GM12878 (cell line): ENCODE data around the gene F3. TPM values are rescaled to one million over a fixed set of nuclear protein-coding genes. Genes with fewer than 3 reads are reported as not detected.
"Not testable (repeated sequence)": the region's sequence is repeated elsewhere in the genome, so short reads cannot be mapped to it uniquely, and the experiment has no call there.

Experiments
- ATAC-seq: fragments of 200-7000 bp; cut with Tn5 transposase; 3 replicates; pipeline ENCODE4 v1.9.1; 2020; ENCODE audit warnings: mild to moderate bottlenecking, moderate library complexity
- BruUV-seq: library from RNA; stranded (reverse); fragments of 400-500 nt; replicated peaks from 2 replicates; lab custom pipeline; 2021; lab: Mats Ljungman, UMichigan
- CTCF ChIA-PET: fragments of 300-600 bp; sonication (Branson Sonifier 250); formaldehyde crosslinking; extraction: SDS; loops from one replicate; lab custom pipeline; 2021; ENCODE audit warnings: inconsistent platforms; lab: Yijun Ruan, JAX
- POLR2A ChIA-PET: fragments of 350-600 bp; formaldehyde crosslinking; extraction: SDS; loops from one replicate; lab custom pipeline; 2021; ENCODE audit warnings: inconsistent platforms; lab: Charles Lee
- RAD21 ChIA-PET: fragments of 300-600 bp; sonication (Branson Sonifier 250); formaldehyde crosslinking; loops from one replicate; lab custom pipeline; 2023; ENCODE audit warnings: antibody characterized with exemption; ENCODE audit not compliant: unreplicated experiment; lab: Charles Lee
- SMC1A ChIA-PET: fragments of 300-600 bp; sonication (Branson Sonifier 250); formaldehyde crosslinking; loops from one replicate; lab custom pipeline; 2023; ENCODE audit not compliant: unreplicated experiment, uncharacterized antibody; lab: Charles Lee
- DNase-seq: peaks from one replicate; pipeline ENCODE4 v3.0.0-alpha.2; 2011; ENCODE audit warnings: low read depth, low spot score
- FAIRE-seq: peaks from 3 replicates; lab custom pipeline; 2011; peaks lifted over from hg19 to GRCh38; lab: Jason Lieb, UNC
- H2AFZ ChIP-seq: 2 replicates; pipeline ENCODE4 v1.6.0; 2011; ENCODE audit warnings: low read depth, low read length, control low read depth; ENCODE audit not compliant: control insufficient read depth
- H3K27ac ChIP-seq: 2 replicates; pipeline ENCODE4 v1.5.1; 2011; ENCODE audit warnings: control low read depth; ENCODE audit not compliant: control insufficient read depth, insufficient read depth
- H3K27me3 ChIP-seq, 2 experiments: replicated peaks in 1 of 2; 2 replicates each; pipeline versions ENCODE4 v1.6.0 to v1.6.1; 2011; ENCODE audit warnings: low read length in 1 of 2; ENCODE audit not compliant: control insufficient read depth in 2 of 2, insufficient read depth in 2 of 2
- H3K36me3 ChIP-seq, 2 experiments: 2 replicates each; pipeline ENCODE4 v1.5.1; 2011; ENCODE audit warnings: low read length in 1 of 2; ENCODE audit not compliant: control insufficient read depth in 2 of 2, insufficient read depth in 2 of 2
- H3K4me1 ChIP-seq: 2 replicates; pipeline ENCODE4 v1.6.1; 2011; ENCODE audit warnings: mild to moderate bottlenecking, low read length, moderate library complexity, mixed read lengths; ENCODE audit not compliant: control insufficient read depth, insufficient read depth
- H3K4me2 ChIP-seq: 2 replicates; pipeline ENCODE4 v1.6.0; 2011; ENCODE audit warnings: control low read depth; ENCODE audit not compliant: control insufficient read depth, insufficient read depth
- H3K4me3 ChIP-seq: fragments of 200-600 bp; sonication (generic); 2 replicates; pipeline ENCODE4 v1.5.1; 2016
- H3K79me2 ChIP-seq: 2 replicates; pipeline ENCODE4 v1.6.0; 2011; ENCODE audit warnings: low read length; ENCODE audit not compliant: control insufficient read depth, insufficient read depth
- H3K9ac ChIP-seq: 2 replicates; pipeline ENCODE4 v1.8.0; 2011; ENCODE audit warnings: low read length, control low read depth, mixed read lengths; ENCODE audit not compliant: control insufficient read depth, insufficient read depth
- H3K9me3 ChIP-seq: replicated peaks from 3 replicates; pipeline ENCODE4 v1.5.1; 2011; ENCODE audit warnings: mild to moderate bottlenecking, low read length; ENCODE audit not compliant: control insufficient read depth, insufficient read depth
- H4K20me1 ChIP-seq: 2 replicates; pipeline ENCODE4 v1.6.0; 2011; ENCODE audit not compliant: control insufficient read depth, insufficient read depth
- IRF3 ChIP-seq: fragments of 450-650 bp; IDR thresholded peaks from 2 replicates; pipeline ENCODE4 v1.6.1; 2014; ENCODE audit warnings: mild to moderate bottlenecking
- KDM1A ChIP-seq: fragments of 200-600 bp; sonication (generic); IDR thresholded peaks from 2 replicates; pipeline ENCODE4 v1.6.1; 2016; ENCODE audit warnings: borderline replicate concordance
- SPI1 ChIP-seq: IDR thresholded peaks from 2 replicates; pipeline ENCODE4 v1.6.1; 2011; ENCODE audit warnings: low read depth, mild to moderate bottlenecking, low read length, moderate library complexity, borderline replicate concordance; ENCODE audit not compliant: insufficient read depth
- TCF7 ChIP-seq: IDR thresholded peaks from 2 replicates; pipeline ENCODE4 v1.6.1; 2014; ENCODE audit warnings: antibody characterized with exemption, borderline replicate concordance
- ZSCAN29 ChIP-seq: fragments of 450-650 bp; IDR thresholded peaks from 2 replicates; pipeline ENCODE4 v1.6.1; 2017; ENCODE audit warnings: mild to moderate bottlenecking, moderate library complexity
- WGBS: methylation state at CpG from one replicate; pipeline ENCODE4 v1.1.6; 2016; ENCODE audit warnings: low lambda C conversion rate; ENCODE audit not compliant: insufficient replicate concordance, insufficient coverage; ENCODE audit errors: missing lambda C conversion rate; 5-methylcytosine and 5-hydroxymethylcytosine counted together
- in situ Hi-C: fragments of 300-500 bp; cut with MboI; formaldehyde crosslinking; loops from 9 replicates; pipeline ENCODE4 v1.14.3; 2018; ENCODE audit warnings: mixed read lengths
- intact Hi-C: fragments of 100-400 bp; cut with micrococcal nuclease; formaldehyde crosslinking; loops from one replicate; pipeline ENCODE4 v1.14.2; 2022; ENCODE audit not compliant: unreplicated experiment
- polyA plus RNA-seq, 11 experiments: library from polyadenylated mRNA; depleted of rRNA in 4 of 11; unstranded in 6 of 11; stranded (reverse) in 5 of 11; fragments of >200 nt; fragmentation: Nextera tagmentation in 4 of 11; fragmentation: Illumina TruSeq in 1 of 11; extraction: Ambion mirVana in 4 of 11; extraction: Trizol in 1 of 11; gene quantifications; 1 replicate in 1 of 11; 2 replicates in 10 of 11; pipeline versions ENCODE4 v1.2.1 to v1.2.3, GENCODE V29; 2011 to 2016; ENCODE audit warnings: inconsistent platforms in 2 of 11, missing spikeins in 2 of 11, low read depth in 1 of 11
- total RNA-seq, 4 experiments: library from RNA; depleted of rRNA in 3 of 4; stranded (reverse); fragments of >200 nt in 3 of 4; fragmentation: Illumina TruSeq in 1 of 4; extraction: Trizol in 1 of 4; gene quantifications; 2 replicates each; pipeline versions ENCODE4 v1.2.1 to v1.2.3, GENCODE V29; 2013 to 2021

F3 gene
- total and polyA plus RNA-seq, 10 of the 15 experiments (the other 5 are each of a cell fraction or from before 2014, with no cell fraction given) = 0.18 to 0.33 TPM; not detected in 8

- Histone ChIP-seq H3K27me3 (no peaks in the 10 kb centered on the region), H3K9me3 (no peaks in the 10 kb centered on the region; the same call in 2 of the 3 replicates), H3K4me2 (no peak overlapping the region), H2AFZ (no peak overlapping the region), H3K36me3 (no peaks in the 10 kb centered on the region), H3K4me3 (no peak overlapping the region), H3K4me1 (no peaks in the 10 kb centered on the region), H3K79me2 (no peaks in the 10 kb centered on the region), H4K20me1 (no peaks in the 10 kb centered on the region), H3K9ac (no peak overlapping the region), H3K27ac (no peak overlapping the region)
- intact Hi-C loops (no loop called here), in situ Hi-C loops (no loop called here)
- TF ChIP-seq IRF3 = no peak
- no peak for TF ChIP-seq TCF7
- TF ChIP-seq SPI1 = no peak
- TF ChIP-seq ZSCAN29 = no peak
- TF ChIP-seq KDM1A = no peak
- 22% methylated on average over 1 of the region's 1 CpG for WGBS
- POLR2A ChIA-PET = no interaction called here
- ATAC-seq (no peak), FAIRE-seq (no peak), DNase-seq (no peak)
- RAD21 ChIA-PET = no interaction called here
- SMC1A ChIA-PET = no interaction called here
- no TSS peak for BruUV-seq
- CTCF ChIA-PET = no interaction called here
These were observed 31.2 kb upstream of the F3 start for GRCh38 chr1:94572780-94573179.

- POLR2A ChIA-PET, H3K4me2 ChIP-seq, H2AFZ ChIP-seq, H4K20me1 ChIP-seq, RAD21 ChIA-PET, DNase-seq, H3K27me3 ChIP-seq, intact Hi-C loops, H3K4me1 ChIP-seq, H3K4me3 ChIP-seq, CTCF ChIA-PET, H3K27ac ChIP-seq, BruUV-seq, SMC1A ChIA-PET, in situ Hi-C loops, H3K79me2 ChIP-seq, H3K36me3 ChIP-seq, H3K9ac ChIP-seq, FAIRE-seq, H3K9me3 ChIP-seq, ATAC-seq: not testable (repeated sequence)
- WGBS = 49% methylated on average over 9 of the region's 9 CpGs
These were observed 29.4 kb upstream of the F3 start for GRCh38 chr1:94570965-94571364.

- H3K9ac ChIP-seq, RAD21 ChIA-PET, H4K20me1 ChIP-seq, POLR2A ChIA-PET, H3K4me3 ChIP-seq, H3K4me1 ChIP-seq, CTCF ChIA-PET, BruUV-seq, intact Hi-C loops, ATAC-seq, H3K27ac ChIP-seq, H3K27me3 ChIP-seq, H3K79me2 ChIP-seq, H3K9me3 ChIP-seq, in situ Hi-C loops, FAIRE-seq, H3K36me3 ChIP-seq, H3K4me2 ChIP-seq, H2AFZ ChIP-seq, DNase-seq, SMC1A ChIA-PET: not testable (repeated sequence)
- 43% methylated on average over 5 of the region's 5 CpGs for WGBS
These were observed 27.2 kb upstream of the F3 start for GRCh38 chr1:94568806-94569205.
